K562 (cell line): ENCODE data around the gene ZNRF3.

Experiments
- CBX5 ChIP-seq: IDR thresholded peaks from 2 replicates; pipeline ENCODE4 v1.6.1; 2014; ENCODE audit warnings: low read depth, borderline replicate concordance
- SRF ChIP-seq, 2 experiments: fragments of 250-450, 450-650 bp in 1 of 2; sonication (Bioruptor Pico) in 1 of 2; sonication (generic) in 1 of 2; formaldehyde crosslinking; IDR thresholded peaks; 2 replicates each; pipeline versions ENCODE4 v1.5.0 to v1.5.1; 2020 to 2022; ENCODE audit warnings: mild to moderate bottlenecking in 1 of 2, missing genetic modification reagents in 1 of 2
- TAL1 ChIP-seq: fragments of 450-650 bp; IDR thresholded peaks from 2 replicates; pipeline ENCODE4 v1.6.1; 2016; ENCODE audit warnings: mild to moderate bottlenecking
- TCF3 ChIP-seq: sonication (generic); formaldehyde crosslinking; IDR thresholded peaks from 2 replicates; pipeline ENCODE4 v1.4.0; 2020; ENCODE audit warnings: mild to moderate bottlenecking, missing genetic modification reagents
- ZFX ChIP-seq: sonication (generic); formaldehyde crosslinking; IDR thresholded peaks from 2 replicates; pipeline ENCODE4 v1.8.0; 2022; ENCODE audit warnings: mild to moderate bottlenecking, missing genetic modification reagents, moderate library complexity
- ZNF830 ChIP-seq: fragments of 250-450 bp; sonication (Bioruptor Pico); IDR thresholded peaks from 2 replicates; pipeline ENCODE4 v1.5.0; 2021; ENCODE audit warnings: mild to moderate bottlenecking
- TF ChIP-seq, protein P1 (sequence below): sonication (generic); formaldehyde crosslinking; IDR thresholded peaks from 2 replicates; pipeline ENCODE4 v1.8.1; 2022; ENCODE audit warnings: missing genetic modification reagents

DNA sequence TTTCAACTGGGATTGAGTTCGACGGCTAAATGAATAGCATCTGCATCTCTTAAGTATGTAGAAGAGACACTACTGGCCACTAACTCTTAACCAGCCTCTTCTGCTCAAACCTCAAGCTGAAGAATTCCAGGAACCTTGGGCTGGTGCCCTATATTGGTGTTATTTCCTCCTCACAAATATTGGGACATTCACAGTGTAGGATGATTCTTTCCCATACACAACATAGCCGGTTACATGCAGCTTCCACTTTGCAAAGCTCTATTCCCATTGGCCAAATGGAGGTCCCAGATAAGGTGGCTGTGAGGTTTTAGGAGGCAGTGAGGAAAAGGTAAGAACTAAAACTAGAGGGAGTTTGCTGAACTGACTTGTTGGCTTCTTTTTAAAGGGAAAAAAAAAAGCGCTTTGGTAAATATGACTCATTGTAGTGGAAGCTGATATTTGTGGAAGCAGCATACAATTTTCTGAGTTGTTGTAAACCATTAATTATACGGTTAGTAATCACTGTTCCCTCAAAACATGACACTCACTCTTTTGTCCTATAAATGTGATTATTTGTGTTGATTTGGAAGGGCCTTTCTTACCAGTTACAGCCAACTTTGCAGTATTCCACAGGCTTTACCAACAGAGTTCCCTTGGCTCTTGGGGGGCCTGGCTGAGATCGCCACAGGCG, 160.7 kb downstream of the ZNRF3 start:
- TF ChIP-seq TCF3 (CRISPR knock-in tag), result no peak
- TF ChIP-seq TAL1, result no peak
- TF ChIP-seq, protein P1, sequence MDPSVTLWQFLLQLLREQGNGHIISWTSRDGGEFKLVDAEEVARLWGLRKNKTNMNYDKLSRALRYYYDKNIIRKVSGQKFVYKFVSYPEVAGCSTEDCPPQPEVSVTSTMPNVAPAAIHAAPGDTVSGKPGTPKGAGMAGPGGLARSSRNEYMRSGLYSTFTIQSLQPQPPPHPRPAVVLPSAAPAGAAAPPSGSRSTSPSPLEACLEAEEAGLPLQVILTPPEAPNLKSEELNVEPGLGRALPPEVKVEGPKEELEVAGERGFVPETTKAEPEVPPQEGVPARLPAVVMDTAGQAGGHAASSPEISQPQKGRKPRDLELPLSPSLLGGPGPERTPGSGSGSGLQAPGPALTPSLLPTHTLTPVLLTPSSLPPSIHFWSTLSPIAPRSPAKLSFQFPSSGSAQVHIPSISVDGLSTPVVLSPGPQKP, result no peak
- no peak for TF ChIP-seq CBX5
- TF ChIP-seq ZNF830 (CRISPR knock-in tag), result no peak
- no peak for TF ChIP-seq ZFX (CRISPR knock-in tag)
- TF ChIP-seq SRF (CRISPR knock-in tag; IDR thresholded peaks at IDR 0.05), result no peak
